SK-N-SH (cell line): ENCODE measurements around the gene VPS26A. TPM values are rescaled to one million over a fixed set of nuclear protein-coding genes. Genes with fewer than 3 reads are reported as not detected.

ENCODE experiments used
- CTCF ChIA-PET: fragments of 300-600, 350-600 bp; formaldehyde crosslinking; extraction: SDS; loops from one replicate; lab custom pipeline; 2021; lab: Yijun Ruan, JAX
- POLR2A ChIA-PET: fragments of 350-600 bp; sonication (Branson Sonifier 250); formaldehyde crosslinking; extraction: SDS; loops from one replicate; lab custom pipeline; 2020; ENCODE audit warnings: antibody characterized with exemption, inconsistent platforms; lab: Yijun Ruan, JAX
- DNase-seq: peaks from one replicate; pipeline ENCODE4 v3.0.0; 2012
- H2AFZ ChIP-seq: fragments of 200-600 bp; sonication (generic); 2 replicates; pipeline ENCODE4 v1.8.1; 2016; ENCODE audit warnings: antibody characterized with exemption, mild to moderate bottlenecking, low read depth
- H3F3A ChIP-seq: fragments of 200-600 bp; sonication (generic); replicated peaks from 2 replicates; pipeline ENCODE3; 2016; ENCODE audit warnings: antibody characterized with exemption, mild to moderate bottlenecking; ENCODE audit not compliant: insufficient read depth
- H3K27ac ChIP-seq, 2 experiments: fragments of 200-500 bp in 1 of 2; fragments of 200-600 bp in 1 of 2; sonication (Bioruptor generic) in 1 of 2; sonication (generic), shearing (Covaris generic) in 1 of 2; 2 replicates each; pipeline versions ENCODE4 v1.5.1 to v1.6.1; 2014 to 2016; ENCODE audit warnings: low read depth in 2 of 2, inconsistent platforms in 1 of 2, low read length in 1 of 2, mild to moderate bottlenecking in 1 of 2, mixed read lengths in 1 of 2
- H3K27me3 ChIP-seq: fragments of 200-600 bp; sonication (generic), shearing (Covaris generic); 2 replicates; pipeline ENCODE4 v1.6.1; 2016; ENCODE audit warnings: mixed run types; ENCODE audit not compliant: insufficient read depth
- H3K36me3 ChIP-seq, 2 experiments: fragments of 200-500 bp in 1 of 2; fragments of 200-600 bp in 1 of 2; sonication (Bioruptor generic) in 1 of 2; sonication (generic) in 1 of 2; replicated peaks in 1 of 2; 2 replicates each; pipeline versions ENCODE3 to v1.5.1; 2014 to 2016; ENCODE audit warnings: low read length in 1 of 2, mild to moderate bottlenecking in 1 of 2; ENCODE audit not compliant: insufficient read depth in 2 of 2, control insufficient read depth in 1 of 2
- H3K4me1 ChIP-seq, 2 experiments: fragments of 200-500 bp in 1 of 2; fragments of 200-600 bp in 1 of 2; sonication (Bioruptor generic) in 1 of 2; sonication (generic), shearing (Covaris generic) in 1 of 2; 2 replicates each; pipeline versions ENCODE4 v1.5.1 to v1.6.1; 2014 to 2016; ENCODE audit warnings: low read depth in 1 of 2, low read length in 1 of 2, mixed run types in 1 of 2; ENCODE audit not compliant: insufficient read depth in 2 of 2, control insufficient read depth in 1 of 2
- H3K4me2 ChIP-seq: fragments of 200-600 bp; sonication (generic), shearing (Covaris generic); 2 replicates; pipeline ENCODE4 v1.6.1; 2017; ENCODE audit warnings: mixed run types
- H3K4me3 ChIP-seq, 2 experiments: fragments of 200-500 bp in 1 of 2; fragments of 200-600 bp in 1 of 2; sonication (Bioruptor generic) in 1 of 2; sonication (generic), shearing (Covaris generic) in 1 of 2; 2 replicates each; pipeline versions ENCODE4 v1.5.1 to v1.8.1; 2014 to 2016; ENCODE audit warnings: low read depth in 2 of 2, inconsistent platforms in 1 of 2, low read length in 1 of 2, mild to moderate bottlenecking in 1 of 2, mixed read lengths in 1 of 2, moderate library complexity in 1 of 2
- H3K79me2 ChIP-seq: fragments of 200-600 bp; sonication (generic); 2 replicates; pipeline ENCODE4 v1.8.1; 2017; ENCODE audit warnings: mild to moderate bottlenecking; ENCODE audit not compliant: insufficient read depth
- H3K9ac ChIP-seq: fragments of 200-600 bp; sonication (generic); 2 replicates; pipeline ENCODE4 v1.6.1; 2017; ENCODE audit warnings: mixed run types
- H3K9me2 ChIP-seq: fragments of 200-600 bp; sonication (generic); 2 replicates; pipeline ENCODE4 v1.6.1; 2017; ENCODE audit warnings: mixed run types
- H3K9me3 ChIP-seq: fragments of 200-600 bp; sonication (generic); 2 replicates; pipeline ENCODE4 v1.6.1; 2017; ENCODE audit warnings: mixed run types, mild to moderate bottlenecking, moderate library complexity
- H4K20me1 ChIP-seq: fragments of 200-600 bp; sonication (generic); 2 replicates; pipeline ENCODE4 v1.6.1; 2017; ENCODE audit warnings: mild to moderate bottlenecking, mixed run types; ENCODE audit not compliant: insufficient read depth
- CTCF ChIP-seq: fragments of 200-600 bp; sonication (generic); IDR thresholded peaks from 2 replicates; pipeline ENCODE4 v1.6.1; 2017; ENCODE audit warnings: antibody characterized with exemption, mild to moderate bottlenecking, moderate library complexity
- EP300 ChIP-seq, 2 experiments: IDR thresholded peaks; 2 replicates each; pipeline versions ENCODE4 v1.4.0 to v1.6.1; 2012; ENCODE audit warnings: borderline replicate concordance in 1 of 2, low read depth in 1 of 2, low read length in 1 of 2
- FOXJ3 ChIP-seq: sonication (generic); formaldehyde crosslinking; IDR thresholded peaks from 2 replicates; pipeline ENCODE4 v1.5.1; 2020; ENCODE audit warnings: mild to moderate bottlenecking, missing genetic modification reagents
- RCOR1 ChIP-seq: fragments of 150-350 bp; IDR thresholded peaks from 2 replicates; pipeline ENCODE4 v1.6.1; 2017; ENCODE audit warnings: antibody characterized with exemption, low read length
- REST ChIP-seq: IDR thresholded peaks from 2 replicates; pipeline ENCODE4 v1.6.1; 2012; ENCODE audit warnings: mild to moderate bottlenecking, low read depth, low read length, moderate library complexity
- USF1 ChIP-seq: IDR thresholded peaks from 2 replicates; pipeline ENCODE4 v1.4.0; 2012; ENCODE audit warnings: low read depth, borderline replicate concordance
- YY1 ChIP-seq: IDR thresholded peaks from 2 replicates; pipeline ENCODE4 v1.4.0; 2012; ENCODE audit warnings: low read depth, mild to moderate bottlenecking
- WGBS: methylation state at CpG from one replicate; pipeline ENCODE4 v1.1.6; 2017; ENCODE audit warnings: low lambda C conversion rate; 5-methylcytosine and 5-hydroxymethylcytosine counted together
- polyA plus RNA-seq, 3 experiments: library from polyadenylated mRNA; depleted of rRNA; stranded (reverse); fragments of >200 nt; gene quantifications; 2 replicates each; pipeline ENCODE4 v1.2.3, GENCODE V29; 2012

VPS26A gene
- polyA plus RNA-seq, 1 of the 3 experiments (the other 2 are of a cell fraction): 10.6 TPM

- no peak for TF ChIP-seq REST
Observed at GRCh38 chr10:69218831-69219230, 94.9 kb downstream of the VPS26A start (continued).

GRCh38 chr10:69220041-69220451 lies 96.1 kb downstream of the VPS26A start, which contains the start of gene HKDC1:
Gene HKDC1 (plus strand): TSS chr10:69220332. CDS start chr10:69220436, 104 bp downstream.
- CTCF ChIA-PET: interaction anchor here (0.9 to 1.9 kb wide), 5 partner anchors 9 to 188 kb away, joined by 3 to 5 read pairs (median 3); no protein-coding TSS in a partner anchor
- 76% methylated on average over 7 of the region's 8 CpGs for WGBS

More at GRCh38 chr10:69220041-69220451, 96.1 kb downstream of the VPS26A start, which contains the start of gene HKDC1:
- no peak within 1 kb of the TSS for H3K4me3 ChIP-seq
- no peaks in the 10 kb centered on the region for H3K79me2 ChIP-seq
- no peaks in the 10 kb centered on the region for H3K9me3 ChIP-seq
- POLR2A ChIA-PET: interaction anchor here (0.7 kb wide), 1 partner anchor 132 kb away, joined by 3 read pairs; no protein-coding TSS in a partner anchor
- no peaks in the 10 kb centered on the region for H3K9me2 ChIP-seq
- H3K27ac ChIP-seq: no peak within 1 kb of the TSS
- H3K4me2 ChIP-seq: no peak within 1 kb of the TSS
- no peak within 1 kb of the TSS for H2AFZ ChIP-seq
- no peak for DNase-seq
- H3K27me3 ChIP-seq: no peaks in the 10 kb centered on the region
- peaks cover 5 to 19% of the 10 kb centered on the region in 2 experiments; a peak in 2 of 4 replicates for H3K4me1 ChIP-seq
- no peaks in the 10 kb centered on the region for H3K36me3 ChIP-seq
- no peak for TF ChIP-seq CTCF
- TF ChIP-seq FOXJ3 (CRISPR knock-in tag): no peak
- no peak for TF ChIP-seq USF1
- no peak for TF ChIP-seq YY1
- TF ChIP-seq EP300 (IDR thresholded peaks at IDR 0.05; ENCODE audit: borderline replicate concordance in 1 of 2, low read depth in 1 of 2, low read length in 1 of 2): no peak
- no peak for TF ChIP-seq RCOR1
- no peaks in the 10 kb centered on the region for H4K20me1 ChIP-seq
- no peaks in the 10 kb centered on the region for H3F3A ChIP-seq
- no peak within 1 kb of the TSS for H3K9ac ChIP-seq
